HG03108 (cell line): Measurements from ENCODE around the gene COL28A1.
"Not testable (repeated sequence)": the region's sequence is repeated elsewhere in the genome, so short reads cannot be mapped to it uniquely, and the experiment has no call there.

Experiments used
- ATAC-seq: cut with Tn5 transposase; IDR thresholded peaks from one replicate; pipeline ENCODE4 v1.9.1; 2021; ENCODE audit warnings: moderate library complexity; ENCODE audit not compliant: unreplicated experiment

The COL28A1 gene

GRCh38 chr7:7476381-7476780 lies 59.3 kb downstream of the COL28A1 start:
- no peak for ATAC-seq

- no peak for ATAC-seq
Observed at GRCh38 chr7:7475601-7476000, 60.1 kb downstream of the COL28A1 start.

GRCh38 chr7:7474436-7474835 lies 61.2 kb downstream of the COL28A1 start:
- no peak for ATAC-seq

- not testable (repeated sequence) for ATAC-seq
Observed at GRCh38 chr7:7464991-7465765, 70.5 kb downstream of the COL28A1 start.

GRCh38 chr7:7454000-7454399 lies 81.7 kb downstream of the COL28A1 start:
- no peak for ATAC-seq

GRCh38 chr7:7452652-7453051 lies 83.0 kb downstream of the COL28A1 start:
- ATAC-seq: no peak

- no peak for ATAC-seq
Observed at GRCh38 chr7:7452119-7452518, 83.6 kb downstream of the COL28A1 start.

GRCh38 chr7:7449055-7449454 lies 86.6 kb downstream of the COL28A1 start:
- ATAC-seq: no peak

GRCh38 chr7:7446616-7447015 lies 89.1 kb downstream of the COL28A1 start:
- no peak for ATAC-seq

- ATAC-seq: no peak
Observed at GRCh38 chr7:7443806-7444350, 91.8 kb downstream of the COL28A1 start.

GRCh38 chr7:7439564-7439963 lies 96.1 kb downstream of the COL28A1 start:
- ATAC-seq: no peak

GRCh38 chr7:7438851-7439250 lies 96.8 kb downstream of the COL28A1 start:
- no peak for ATAC-seq

GRCh38 chr7:7435978-7436377 lies 99.7 kb downstream of the COL28A1 start:
- ATAC-seq: no peak

GRCh38 chr7:7434329-7434728 lies 101.3 kb downstream of the COL28A1 start:
- no peak for ATAC-seq

GRCh38 chr7:7433811-7434210 lies 101.9 kb downstream of the COL28A1 start:
- no peak for ATAC-seq

- ATAC-seq: no peak
Observed at GRCh38 chr7:7432979-7433378, 102.7 kb downstream of the COL28A1 start.

GRCh38 chr7:7428806-7429205 lies 106.9 kb downstream of the COL28A1 start:
- no peak for ATAC-seq

GRCh38 chr7:7427363-7427762 lies 108.3 kb downstream of the COL28A1 start:
- no peak for ATAC-seq

GRCh38 chr7:7426676-7427075 lies 109.0 kb downstream of the COL28A1 start:
- no peak for ATAC-seq

- ATAC-seq: no peak
Observed at GRCh38 chr7:7425321-7425720, 110.4 kb downstream of the COL28A1 start.

GRCh38 chr7:7424151-7424873 lies 111.4 kb downstream of the COL28A1 start:
- peak; percentile 83 for ATAC-seq

- no peak for ATAC-seq
Observed at GRCh38 chr7:7422641-7423040, 113.0 kb downstream of the COL28A1 start.
